ENCODE measurements around the gene TLE7.

TLE7 gene

DNA sequence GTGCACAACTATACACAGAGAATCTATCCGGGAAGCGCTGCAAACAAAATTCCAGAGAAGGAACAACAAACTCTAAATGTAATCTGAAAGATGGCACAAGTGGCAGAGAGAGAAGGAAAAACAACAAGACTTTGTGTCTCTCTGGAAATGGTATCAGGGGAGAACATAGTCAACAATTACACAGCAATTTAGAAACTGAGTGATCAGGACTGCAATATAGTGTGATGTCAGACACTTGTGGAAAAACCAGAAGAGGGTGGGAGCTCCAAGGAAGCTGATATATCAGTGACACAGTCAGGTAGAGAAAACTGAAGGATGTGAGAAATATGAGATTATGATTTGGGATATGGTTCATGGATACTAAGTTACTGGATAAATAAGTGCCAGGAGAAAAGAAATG lies 39.1 kb upstream of the TLE7 start:
- no peak overlapping the region for H3K27ac ChIP-seq (ENCODE audit: low read depth, low read length)
- no peaks in the 10 kb centered on the region for H3K9me3 ChIP-seq (ENCODE audit: insufficient read depth, low read length)
- TF ChIP-seq, protein P1, sequence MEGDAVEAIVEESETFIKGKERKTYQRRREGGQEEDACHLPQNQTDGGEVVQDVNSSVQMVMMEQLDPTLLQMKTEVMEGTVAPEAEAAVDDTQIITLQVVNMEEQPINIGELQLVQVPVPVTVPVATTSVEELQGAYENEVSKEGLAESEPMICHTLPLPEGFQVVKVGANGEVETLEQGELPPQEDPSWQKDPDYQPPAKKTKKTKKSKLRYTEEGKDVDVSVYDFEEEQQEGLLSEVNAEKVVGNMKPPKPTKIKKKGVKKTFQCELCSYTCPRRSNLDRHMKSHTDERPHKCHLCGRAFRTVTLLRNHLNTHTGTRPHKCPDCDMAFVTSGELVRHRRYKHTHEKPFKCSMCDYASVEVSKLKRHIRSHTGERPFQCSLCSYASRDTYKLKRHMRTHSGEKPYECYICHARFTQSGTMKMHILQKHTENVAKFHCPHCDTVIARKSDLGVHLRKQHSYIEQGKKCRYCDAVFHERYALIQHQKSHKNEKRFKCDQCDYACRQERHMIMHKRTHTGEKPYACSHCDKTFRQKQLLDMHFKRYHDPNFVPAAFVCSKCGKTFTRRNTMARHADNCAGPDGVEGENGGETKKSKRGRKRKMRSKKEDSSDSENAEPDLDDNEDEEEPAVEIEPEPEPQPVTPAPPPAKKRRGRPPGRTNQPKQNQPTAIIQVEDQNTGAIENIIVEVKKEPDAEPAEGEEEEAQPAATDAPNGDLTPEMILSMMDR (IDR thresholded peaks at IDR 0.05; ENCODE audit: insufficient read depth, low read length, poor library complexity, severe bottlenecking) = no peak
- TF ChIP-seq EZH2phosphoT487 (conservative IDR thresholded peaks at IDR 0.05; ENCODE audit: low read length) = no peak
- H3K36me3 ChIP-seq (ENCODE audit: low read length) = no peaks in the 10 kb centered on the region
- no peaks in the 10 kb centered on the region for H3K27me3 ChIP-seq (ENCODE audit: low read length)
- no peaks in the 10 kb centered on the region for H3F3A ChIP-seq (ENCODE audit: insufficient read depth)
- no peaks in the 10 kb centered on the region for H3K79me2 ChIP-seq (ENCODE audit: insufficient read depth, low read length)
- no peaks in the 10 kb centered on the region for H3K9me2 ChIP-seq (replicated peaks; ENCODE audit: insufficient read depth, low read length)
- H4K20me1 ChIP-seq (ENCODE audit: low read depth, low read length) = no peaks in the 10 kb centered on the region
- H3K4me3 ChIP-seq (ENCODE audit: insufficient read depth, low read length, poor library complexity, severe bottlenecking) = no peak overlapping the region
- no peak overlapping the region for H2AFZ ChIP-seq (ENCODE audit: low read depth, low read length, severe bottlenecking)
- no peak overlapping the region for H3K9ac ChIP-seq (ENCODE audit: low read length)
- H3K4me2 ChIP-seq (ENCODE audit: low read depth, low read length, poor library complexity, severe bottlenecking) = no peak overlapping the region

DNA sequence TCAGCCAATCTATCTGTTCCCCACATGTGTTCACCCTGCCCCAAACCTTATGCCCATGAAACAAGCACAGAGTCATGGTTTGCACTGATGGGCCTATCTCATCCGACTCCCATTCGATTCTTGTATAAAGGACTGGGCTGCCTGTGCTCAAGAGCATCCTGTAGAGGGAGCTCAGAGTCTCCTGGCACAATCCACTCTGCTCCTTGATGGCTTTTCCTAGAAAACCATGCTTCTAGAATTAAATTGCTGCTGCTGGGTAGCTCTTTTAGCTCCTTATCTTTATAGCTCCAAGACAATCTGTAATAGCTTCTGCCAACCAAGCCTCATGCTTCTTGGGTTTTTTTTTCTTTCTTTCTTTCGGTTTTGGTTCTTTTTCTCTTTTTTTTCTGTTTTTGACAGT lies 37.6 kb upstream of the TLE7 start:
- no peak overlapping the region for H3K9ac ChIP-seq (ENCODE audit: low read length)
- H3K27ac ChIP-seq (ENCODE audit: low read depth, low read length) = no peak overlapping the region
- H2AFZ ChIP-seq (ENCODE audit: low read depth, low read length, severe bottlenecking) = no peak overlapping the region
- no peaks in the 10 kb centered on the region for H3K27me3 ChIP-seq (ENCODE audit: low read length)
- no peaks in the 10 kb centered on the region for H3K36me3 ChIP-seq (ENCODE audit: low read length)
- H3K4me2 ChIP-seq (ENCODE audit: low read depth, low read length, poor library complexity, severe bottlenecking) = no peak overlapping the region
- no peaks in the 10 kb centered on the region for H4K20me1 ChIP-seq (ENCODE audit: low read depth, low read length)
- H3K9me2 ChIP-seq (replicated peaks; ENCODE audit: insufficient read depth, low read length) = no peaks in the 10 kb centered on the region
- no peak for TF ChIP-seq EZH2phosphoT487 (conservative IDR thresholded peaks at IDR 0.05; ENCODE audit: low read length)
- TF ChIP-seq, protein P1 (IDR thresholded peaks at IDR 0.05; ENCODE audit: insufficient read depth, low read length, poor library complexity, severe bottlenecking) = peak; percentile 25
- H3K9me3 ChIP-seq (ENCODE audit: insufficient read depth, low read length) = no peaks in the 10 kb centered on the region
- no peaks in the 10 kb centered on the region for H3K79me2 ChIP-seq (ENCODE audit: insufficient read depth, low read length)
- H3F3A ChIP-seq (ENCODE audit: insufficient read depth) = no peaks in the 10 kb centered on the region
- H3K4me3 ChIP-seq (ENCODE audit: insufficient read depth, low read length, poor library complexity, severe bottlenecking) = no peak overlapping the region

DNA sequence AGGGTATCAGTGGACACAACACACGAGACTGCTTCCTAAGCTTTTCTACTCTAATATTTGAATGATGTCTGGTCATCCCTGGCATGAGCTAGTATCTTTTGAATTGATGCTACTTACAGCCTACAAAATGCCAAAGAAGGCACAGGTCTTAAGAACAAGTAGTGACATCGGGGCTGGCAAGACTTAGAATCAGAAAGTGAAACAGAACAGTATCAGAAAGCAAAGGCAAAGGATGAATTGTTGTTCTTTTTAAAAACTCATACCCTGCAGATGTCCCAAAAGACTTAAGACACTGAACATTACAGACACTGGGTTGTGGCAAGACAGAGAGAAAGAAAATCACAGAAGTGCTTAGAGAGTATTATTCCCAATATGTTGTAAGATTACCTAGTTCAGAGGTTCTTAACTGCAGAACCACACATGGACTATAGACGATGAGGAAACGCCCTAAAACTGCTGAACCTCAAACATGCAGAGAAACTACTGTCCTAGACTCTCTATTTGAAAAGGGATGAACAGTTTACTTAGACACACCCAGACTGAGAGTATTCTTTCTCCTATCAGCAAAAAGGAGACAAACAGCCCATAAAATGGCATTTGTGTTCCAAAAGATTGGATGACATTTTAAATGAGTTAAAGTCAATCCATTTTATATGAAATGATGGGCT lies 34.7 kb upstream of the TLE7 start:
- Histone ChIP-seq H2AFZ (ENCODE audit: low read depth, low read length, severe bottlenecking) (no peak overlapping the region), H3K9ac (ENCODE audit: low read length) (no peak overlapping the region)

More for the DNA sequence above, 34.7 kb upstream of the TLE7 start:
- no peak overlapping the region for H3K4me3 ChIP-seq (ENCODE audit: insufficient read depth, low read length, poor library complexity, severe bottlenecking)
- no peaks in the 10 kb centered on the region for H3K79me2 ChIP-seq (ENCODE audit: insufficient read depth, low read length)
- no peaks in the 10 kb centered on the region for H3K27me3 ChIP-seq (ENCODE audit: low read length)
- H3K9me3 ChIP-seq (ENCODE audit: insufficient read depth, low read length) = no peaks in the 10 kb centered on the region
- no peaks in the 10 kb centered on the region for H3F3A ChIP-seq (ENCODE audit: insufficient read depth)
- TF ChIP-seq, protein P1 (IDR thresholded peaks at IDR 0.05; ENCODE audit: insufficient read depth, low read length, poor library complexity, severe bottlenecking) = no peak
- no peak for TF ChIP-seq EZH2phosphoT487 (conservative IDR thresholded peaks at IDR 0.05; ENCODE audit: low read length)
- no peaks in the 10 kb centered on the region for H4K20me1 ChIP-seq (ENCODE audit: low read depth, low read length)
- H3K36me3 ChIP-seq (ENCODE audit: low read length) = no peaks in the 10 kb centered on the region
- no peak overlapping the region for H3K4me2 ChIP-seq (ENCODE audit: low read depth, low read length, poor library complexity, severe bottlenecking)
- no peaks in the 10 kb centered on the region for H3K9me2 ChIP-seq (replicated peaks; ENCODE audit: insufficient read depth, low read length)
- no peak overlapping the region for H3K27ac ChIP-seq (ENCODE audit: low read depth, low read length)

All from SU-DHL-6 (cell line).